GM23338 (cell line): ENCODE measurements around the gene SMYD3. TPM values are rescaled to one million over a fixed set of nuclear protein-coding genes. Genes with fewer than 3 reads are reported as not detected.

Experiments
- ATAC-seq: fragments of 200-7000 bp; cut with Tn5 transposase; 3 replicates; pipeline ENCODE4 v1.9.1; 2020
- DNase-seq: peaks from one replicate; pipeline ENCODE4 v3.0.0-alpha.2; 2015; ENCODE audit warnings: low spot score
- H2AFZ ChIP-seq: fragments of 200-600 bp; sonication (generic); 2 replicates; pipeline ENCODE4 v1.8.0; 2016; ENCODE audit warnings: antibody characterized with exemption, mild to moderate bottlenecking, moderate library complexity
- H3F3A ChIP-seq: fragments of 200-600 bp; sonication (generic); replicated peaks from 2 replicates; pipeline ENCODE4 v1.8.0; 2017; ENCODE audit warnings: antibody characterized with exemption, mixed run types, low read depth
- H3K27ac ChIP-seq: fragments of 200-600 bp; sonication (generic); 2 replicates; pipeline ENCODE4 v1.6.1; 2016; ENCODE audit warnings: low read depth
- H3K27me3 ChIP-seq: fragments of 200-600 bp; sonication (generic); 2 replicates; pipeline ENCODE4 v1.8.0; 2016; ENCODE audit warnings: mild to moderate bottlenecking, mixed run types, moderate library complexity; ENCODE audit not compliant: insufficient read depth
- H3K36me3 ChIP-seq: fragments of 200-600 bp; sonication (generic); 2 replicates; pipeline ENCODE4 v1.8.0; 2016; ENCODE audit warnings: mild to moderate bottlenecking; ENCODE audit not compliant: insufficient read depth
- H3K4me1 ChIP-seq: fragments of 200-600 bp; sonication (generic); 2 replicates; pipeline ENCODE4 v1.8.0; 2016; ENCODE audit warnings: mild to moderate bottlenecking, moderate library complexity; ENCODE audit not compliant: insufficient read depth
- H3K4me2 ChIP-seq: fragments of 200-600 bp; sonication (generic); 2 replicates; pipeline ENCODE4 v1.7.1; 2017; ENCODE audit warnings: mixed run types
- H3K4me3 ChIP-seq: fragments of 200-600 bp; sonication (generic); 2 replicates; pipeline ENCODE4 v1.6.1; 2016; ENCODE audit warnings: mixed run types
- H3K79me2 ChIP-seq: fragments of 200-600 bp; sonication (generic); replicated peaks from 2 replicates; pipeline ENCODE4 v1.8.0; 2017; ENCODE audit warnings: mild to moderate bottlenecking; ENCODE audit not compliant: insufficient read depth
- H3K9me2 ChIP-seq: fragments of 200-600 bp; sonication (generic); 2 replicates; pipeline ENCODE4 v1.8.0; 2017; ENCODE audit not compliant: insufficient read depth
- H4K20me1 ChIP-seq: fragments of 200-600 bp; sonication (generic); replicated peaks from 2 replicates; pipeline ENCODE4 v1.8.0; 2017; ENCODE audit warnings: mild to moderate bottlenecking; ENCODE audit not compliant: insufficient read depth
- H3K27ac Mint-ChIP-seq: 2 replicates; pipeline ENCODE4 v1.8.0; 2020; ENCODE audit warnings: inconsistent platforms, mild to moderate bottlenecking, moderate library complexity, mixed read lengths
- H3K27me3 Mint-ChIP-seq: 3 replicates; pipeline ENCODE4 v1.8.0; 2022; ENCODE audit warnings: low read depth, mild to moderate bottlenecking, moderate library complexity, mixed read lengths, inconsistent platforms; ENCODE audit not compliant: insufficient read depth, poor library complexity
- H3K36me3 Mint-ChIP-seq: 3 replicates; pipeline ENCODE4 v1.8.0; 2021; ENCODE audit warnings: low read depth, mild to moderate bottlenecking, inconsistent platforms, moderate library complexity, mixed read lengths
- H3K4me1 Mint-ChIP-seq: 3 replicates; pipeline ENCODE4 v1.8.0; 2020; ENCODE audit warnings: mild to moderate bottlenecking, inconsistent platforms, mixed read lengths
- H3K4me3 Mint-ChIP-seq: 3 replicates; pipeline ENCODE4 v1.8.0; 2021; ENCODE audit warnings: moderate library complexity, mild to moderate bottlenecking, inconsistent platforms, mixed read lengths
- H3K9me3 Mint-ChIP-seq: 3 replicates; pipeline ENCODE4 v1.8.0; 2020; ENCODE audit warnings: moderate library complexity, mild to moderate bottlenecking, inconsistent platforms, mixed read lengths
- CREB1 ChIP-seq: fragments of 250-450 bp; sonication (Bioruptor Pico); IDR thresholded peaks from 2 replicates; pipeline ENCODE4 v1.5.0; 2020; ENCODE audit warnings: low read depth, mild to moderate bottlenecking, moderate library complexity
- ETS1 ChIP-seq: IDR thresholded peaks from 2 replicates; pipeline ENCODE4 v1.6.1; 2016; ENCODE audit warnings: antibody characterized with exemption
- EZH2 ChIP-seq: fragments of 200-600 bp; sonication (generic); IDR thresholded peaks from one replicate; pipeline ENCODE4 v1.8.0; 2017; ENCODE audit warnings: antibody characterized with exemption, mild to moderate bottlenecking, low read depth; ENCODE audit not compliant: unreplicated experiment
- EZH2phosphoT487 ChIP-seq: fragments of 200-600 bp; sonication (generic); IDR thresholded peaks from one replicate; pipeline ENCODE4 v1.8.1; 2018; ENCODE audit warnings: antibody characterized with exemption; ENCODE audit not compliant: unreplicated experiment
- JUNB ChIP-seq: IDR thresholded peaks from one replicate; pipeline ENCODE4 v1.6.1; 2016; ENCODE audit warnings: antibody characterized with exemption; ENCODE audit not compliant: unreplicated experiment
- NANOG ChIP-seq: IDR thresholded peaks from 2 replicates; pipeline ENCODE4 v1.6.1; 2016; ENCODE audit warnings: antibody characterized with exemption, borderline replicate concordance
- POLR2AphosphoS5 ChIP-seq: IDR thresholded peaks from 2 replicates; pipeline ENCODE4 v1.6.1; 2016; ENCODE audit warnings: antibody characterized with exemption, low read depth
- STAT1 ChIP-seq: IDR thresholded peaks from one replicate; pipeline ENCODE4 v1.6.1; 2016; ENCODE audit warnings: antibody characterized with exemption; ENCODE audit not compliant: unreplicated experiment
- ZNF114 ChIP-seq: fragments of 250-450 bp; sonication (Bioruptor Pico); IDR thresholded peaks from 2 replicates; pipeline ENCODE4 v1.5.0; 2020; ENCODE audit warnings: mild to moderate bottlenecking, moderate library complexity
- ZNF331 ChIP-seq: fragments of 250-450 bp; sonication (Bioruptor Pico); IDR thresholded peaks from 2 replicates; pipeline ENCODE4 v1.5.0; 2020; ENCODE audit warnings: low read depth, mild to moderate bottlenecking, moderate library complexity
- ZNF462 ChIP-seq: fragments of 250-450 bp; sonication (Bioruptor Pico); IDR thresholded peaks from 2 replicates; pipeline ENCODE4 v1.5.0; 2020; ENCODE audit warnings: mild to moderate bottlenecking, moderate library complexity
- polyA plus RNA-seq: library from polyadenylated mRNA; unstranded; fragments of >200 nt; fragmentation: Nextera tagmentation; extraction: Ambion mirVana; gene quantifications from 2 replicates; pipeline ENCODE4 v1.2.1, GENCODE V29; 2016
- total RNA-seq: library from RNA; depleted of rRNA; stranded (reverse); fragments of >200 nt; shearing (Covaris generic); gene quantifications from 2 replicates; pipeline ENCODE4 v1.2.3, GENCODE V29; 2014
- TF ChIP-seq, protein P1 (sequence below), 2 experiments: fragments of 200-600 bp in 1 of 2; sonication (generic) in 1 of 2; conservative IDR thresholded peaks; 2 replicates each; pipeline versions ENCODE4 v1.5.1 to v1.6.1; 2016 to 2017; ENCODE audit warnings: antibody characterized with exemption in 2 of 2, low read depth in 2 of 2, mild to moderate bottlenecking in 2 of 2, moderate library complexity in 1 of 2
- TF ChIP-seq, protein P2 (sequence below): IDR thresholded peaks from one replicate; pipeline ENCODE4 v1.6.1; 2018; ENCODE audit warnings: antibody characterized with exemption; ENCODE audit not compliant: unreplicated experiment

The SMYD3 gene
- total and polyA plus RNA-seq, 2 experiments from 2014 or later: 31.8 to 34.4 TPM

DNA sequence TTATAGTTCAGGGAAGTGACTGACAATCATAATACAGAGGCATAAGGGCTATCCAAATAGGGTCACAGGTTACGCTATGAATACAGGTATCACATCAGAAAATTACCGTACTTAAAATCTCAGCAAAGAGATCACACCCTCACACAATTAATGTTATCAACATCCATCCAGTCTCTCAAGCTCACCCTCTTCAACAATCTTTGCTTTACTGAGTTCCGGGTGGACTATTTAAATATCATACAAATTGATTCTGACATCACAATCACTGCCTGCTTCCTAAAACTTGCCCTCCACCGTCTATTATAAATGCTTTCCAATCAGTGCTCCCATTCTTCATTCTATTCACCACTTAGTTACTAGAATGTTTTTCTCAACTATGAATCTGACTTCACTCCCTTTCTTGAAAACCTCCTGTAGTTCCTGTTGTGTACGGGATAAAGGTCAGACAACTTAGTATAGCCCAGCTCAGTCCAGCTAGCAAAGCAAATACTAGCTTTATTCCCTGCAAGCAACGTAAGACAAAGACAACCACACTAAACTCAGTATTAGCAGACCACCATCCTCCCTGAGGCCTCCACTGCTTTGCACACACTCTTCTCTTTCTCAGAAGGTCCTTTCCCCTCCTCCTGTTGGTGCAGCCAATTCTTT lies 398.7 kb downstream of the SMYD3 start:
- no peaks in the 10 kb centered on the region for H3K9me2 ChIP-seq
- no peaks in the 10 kb centered on the region for H3K36me3 ChIP-seq
- H2AFZ ChIP-seq: no peak overlapping the region
- DNase-seq (no peak), ATAC-seq (no peak)
- Mint-ChIP-seq H3K36me3 (no peaks in the 10 kb centered on the region), H3K9me3 (no peaks in the 10 kb centered on the region), H3K4me3 (no peak overlapping the region), H3K4me1 (peaks cover 32% of the 10 kb centered on the region), H3K27ac (no peak overlapping the region), H3K27me3 (no peaks in the 10 kb centered on the region)
- H3K27ac ChIP-seq: no peak overlapping the region
- H3K4me3 ChIP-seq: no peak overlapping the region
- H3K27me3 ChIP-seq: no peaks in the 10 kb centered on the region
- H3K79me2 ChIP-seq: no peaks in the 10 kb centered on the region
- no peaks in the 10 kb centered on the region for H4K20me1 ChIP-seq
- H3F3A ChIP-seq: no peaks in the 10 kb centered on the region
- H3K4me2 ChIP-seq: no peak overlapping the region
- peaks cover 12% of the 10 kb centered on the region for H3K4me1 ChIP-seq
- TF ChIP-seq POLR2AphosphoS5: no peak
- TF ChIP-seq EZH2phosphoT487: no peak
- no peak for TF ChIP-seq ZNF114 (CRISPR knock-in tag)
- TF ChIP-seq, protein P1, sequence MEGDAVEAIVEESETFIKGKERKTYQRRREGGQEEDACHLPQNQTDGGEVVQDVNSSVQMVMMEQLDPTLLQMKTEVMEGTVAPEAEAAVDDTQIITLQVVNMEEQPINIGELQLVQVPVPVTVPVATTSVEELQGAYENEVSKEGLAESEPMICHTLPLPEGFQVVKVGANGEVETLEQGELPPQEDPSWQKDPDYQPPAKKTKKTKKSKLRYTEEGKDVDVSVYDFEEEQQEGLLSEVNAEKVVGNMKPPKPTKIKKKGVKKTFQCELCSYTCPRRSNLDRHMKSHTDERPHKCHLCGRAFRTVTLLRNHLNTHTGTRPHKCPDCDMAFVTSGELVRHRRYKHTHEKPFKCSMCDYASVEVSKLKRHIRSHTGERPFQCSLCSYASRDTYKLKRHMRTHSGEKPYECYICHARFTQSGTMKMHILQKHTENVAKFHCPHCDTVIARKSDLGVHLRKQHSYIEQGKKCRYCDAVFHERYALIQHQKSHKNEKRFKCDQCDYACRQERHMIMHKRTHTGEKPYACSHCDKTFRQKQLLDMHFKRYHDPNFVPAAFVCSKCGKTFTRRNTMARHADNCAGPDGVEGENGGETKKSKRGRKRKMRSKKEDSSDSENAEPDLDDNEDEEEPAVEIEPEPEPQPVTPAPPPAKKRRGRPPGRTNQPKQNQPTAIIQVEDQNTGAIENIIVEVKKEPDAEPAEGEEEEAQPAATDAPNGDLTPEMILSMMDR (conservative IDR thresholded peaks at IDR 0.05; ENCODE audit: low read depth in 2 of 2): no peak
- no peak for TF ChIP-seq ZNF462 (CRISPR knock-in tag)
- TF ChIP-seq ETS1: no peak
- TF ChIP-seq ZNF331 (CRISPR knock-in tag): no peak
- no peak for TF ChIP-seq JUNB
- TF ChIP-seq NANOG: no peak
- no peak for TF ChIP-seq STAT1
- TF ChIP-seq, protein P2, sequence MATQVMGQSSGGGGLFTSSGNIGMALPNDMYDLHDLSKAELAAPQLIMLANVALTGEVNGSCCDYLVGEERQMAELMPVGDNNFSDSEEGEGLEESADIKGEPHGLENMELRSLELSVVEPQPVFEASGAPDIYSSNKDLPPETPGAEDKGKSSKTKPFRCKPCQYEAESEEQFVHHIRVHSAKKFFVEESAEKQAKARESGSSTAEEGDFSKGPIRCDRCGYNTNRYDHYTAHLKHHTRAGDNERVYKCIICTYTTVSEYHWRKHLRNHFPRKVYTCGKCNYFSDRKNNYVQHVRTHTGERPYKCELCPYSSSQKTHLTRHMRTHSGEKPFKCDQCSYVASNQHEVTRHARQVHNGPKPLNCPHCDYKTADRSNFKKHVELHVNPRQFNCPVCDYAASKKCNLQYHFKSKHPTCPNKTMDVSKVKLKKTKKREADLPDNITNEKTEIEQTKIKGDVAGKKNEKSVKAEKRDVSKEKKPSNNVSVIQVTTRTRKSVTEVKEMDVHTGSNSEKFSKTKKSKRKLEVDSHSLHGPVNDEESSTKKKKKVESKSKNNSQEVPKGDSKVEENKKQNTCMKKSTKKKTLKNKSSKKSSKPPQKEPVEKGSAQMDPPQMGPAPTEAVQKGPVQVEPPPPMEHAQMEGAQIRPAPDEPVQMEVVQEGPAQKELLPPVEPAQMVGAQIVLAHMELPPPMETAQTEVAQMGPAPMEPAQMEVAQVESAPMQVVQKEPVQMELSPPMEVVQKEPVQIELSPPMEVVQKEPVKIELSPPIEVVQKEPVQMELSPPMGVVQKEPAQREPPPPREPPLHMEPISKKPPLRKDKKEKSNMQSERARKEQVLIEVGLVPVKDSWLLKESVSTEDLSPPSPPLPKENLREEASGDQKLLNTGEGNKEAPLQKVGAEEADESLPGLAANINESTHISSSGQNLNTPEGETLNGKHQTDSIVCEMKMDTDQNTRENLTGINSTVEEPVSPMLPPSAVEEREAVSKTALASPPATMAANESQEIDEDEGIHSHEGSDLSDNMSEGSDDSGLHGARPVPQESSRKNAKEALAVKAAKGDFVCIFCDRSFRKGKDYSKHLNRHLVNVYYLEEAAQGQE: no peak
- no peak for TF ChIP-seq EZH2
- TF ChIP-seq CREB1 (CRISPR knock-in tag): no peak
